Muscle layer of duodenum (tissue), 2 donors: Measurements from ENCODE around the gene RBM43.
"Not testable (repeated sequence)": the region's sequence is repeated elsewhere in the genome, so short reads cannot be mapped to it uniquely, and the experiment has no call there.

Experiments
- H3K27ac ChIP-seq: one replicate; pipeline ENCODE4 v1.7.0; 2013; ENCODE audit warnings: mild to moderate bottlenecking, low read length
- H3K27me3 ChIP-seq: one replicate; pipeline ENCODE4 v1.7.0; 2013; ENCODE audit warnings: low read depth, mild to moderate bottlenecking, control low read depth, low read length
- H3K36me3 ChIP-seq, 2 donors: one replicate each; pipeline ENCODE4 v1.7.0; 2013; ENCODE audit warnings: low read length in 2 of 2, control low read depth in 1 of 2, mild to moderate bottlenecking in 1 of 2; ENCODE audit not compliant: insufficient read depth in 2 of 2, control insufficient read depth in 1 of 2
- H3K4me1 ChIP-seq, 2 donors: one replicate each; pipeline ENCODE4 v1.7.0; 2013; ENCODE audit warnings: low read length in 2 of 2, mild to moderate bottlenecking in 2 of 2, control low read depth in 1 of 2, moderate library complexity in 1 of 2; ENCODE audit not compliant: insufficient read depth in 2 of 2, control insufficient read depth in 1 of 2
- H3K4me3 ChIP-seq, 2 donors: one replicate each; pipeline ENCODE4 v1.7.0; 2013; ENCODE audit warnings: low read length in 2 of 2, low read depth in 1 of 2, mild to moderate bottlenecking in 1 of 2
- H3K9me3 ChIP-seq, 2 donors: one replicate each; pipeline ENCODE4 v1.7.0; 2013; ENCODE audit warnings: low read length in 2 of 2, control low read depth in 1 of 2, mild to moderate bottlenecking in 1 of 2; ENCODE audit not compliant: control insufficient read depth in 1 of 2
- donor health status: healthy.

Gene RBM43

DNA sequence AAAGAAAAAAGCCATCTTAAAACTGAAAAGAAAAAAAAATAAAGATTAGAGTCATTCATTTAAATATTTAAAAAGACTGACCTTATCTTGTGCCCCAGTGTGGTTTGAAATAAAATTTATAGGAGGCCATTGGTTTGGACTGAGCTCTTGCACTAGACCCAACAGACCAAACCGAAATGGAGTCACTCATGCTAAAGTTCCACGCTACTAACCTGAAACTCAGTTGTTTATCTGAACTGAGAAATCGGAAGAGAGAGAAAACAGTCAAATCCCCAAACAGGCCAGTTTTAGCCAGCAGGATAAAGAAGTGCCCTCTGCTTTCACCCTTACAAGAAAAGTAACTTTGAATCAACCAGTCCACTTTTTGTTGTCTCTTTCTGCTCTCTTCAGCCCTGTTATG lies 18.2 kb downstream of the RBM43 start:
- Histone ChIP-seq H3K4me1 (no peaks in the 10 kb centered on the region), H3K36me3 (peaks cover 0 to 6% of the 10 kb centered on the region in 2 donors), H3K9me3 (peaks cover 0 to 13% of the 10 kb centered on the region in 2 donors), H3K27me3 (no peaks in the 10 kb centered on the region), H3K4me3 (no peak overlapping the region), H3K27ac (no peak overlapping the region)

DNA sequence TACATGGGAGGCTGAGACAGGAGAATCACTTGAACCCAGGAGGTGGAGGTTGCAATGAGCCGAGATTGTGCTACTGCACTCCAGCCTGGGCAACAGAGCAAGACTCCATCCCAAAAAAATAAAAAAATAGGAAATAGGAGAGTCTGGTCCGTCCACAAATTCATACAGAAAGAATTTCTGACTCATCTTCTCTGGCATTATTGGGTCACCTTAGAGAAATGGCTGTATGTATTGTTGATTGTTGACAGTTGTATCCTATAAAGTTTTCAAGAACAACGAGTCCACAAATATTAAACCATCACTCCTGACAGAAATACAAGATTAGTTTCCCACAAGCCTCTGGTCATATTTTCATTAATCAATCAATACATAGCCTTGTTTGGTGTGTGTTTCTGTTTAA lies 20.4 kb downstream of the RBM43 start:
- Histone ChIP-seq H3K27me3 (no peaks in the 10 kb centered on the region), H3K9me3 (peaks cover 0 to under 1% of the 10 kb centered on the region in 2 donors), H3K4me1 (no peaks in the 10 kb centered on the region), H3K36me3 (no peaks in the 10 kb centered on the region), H3K4me3 (no peak overlapping the region), H3K27ac (no peak overlapping the region)

DNA sequence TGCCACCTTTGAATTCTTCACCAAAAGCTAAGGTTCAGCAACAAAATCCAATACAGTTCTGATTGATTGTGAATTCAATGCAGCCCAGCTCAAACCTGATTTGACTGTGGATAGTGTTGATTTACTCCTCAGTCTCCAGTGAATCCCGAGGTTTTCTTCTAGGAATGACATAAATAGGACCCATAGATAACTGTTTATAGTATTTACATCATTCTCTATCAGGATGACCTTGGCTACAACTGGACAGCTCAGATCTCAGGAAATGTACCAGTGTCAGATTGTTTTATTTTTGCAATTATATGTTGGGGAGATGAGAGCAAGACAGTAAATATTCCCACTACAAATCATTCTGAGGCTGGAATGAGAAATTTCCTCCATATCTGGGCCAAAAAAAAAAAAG lies 21.2 kb downstream of the RBM43 start:
- H3K4me1 ChIP-seq = no peaks in the 10 kb centered on the region
- H3K27ac ChIP-seq = no peak overlapping the region
- H3K36me3 ChIP-seq = no peaks in the 10 kb centered on the region
- no peaks in the 10 kb centered on the region for H3K27me3 ChIP-seq
- H3K4me3 ChIP-seq = no peak overlapping the region
- H3K9me3 ChIP-seq = no peaks in the 10 kb centered on the region

DNA sequence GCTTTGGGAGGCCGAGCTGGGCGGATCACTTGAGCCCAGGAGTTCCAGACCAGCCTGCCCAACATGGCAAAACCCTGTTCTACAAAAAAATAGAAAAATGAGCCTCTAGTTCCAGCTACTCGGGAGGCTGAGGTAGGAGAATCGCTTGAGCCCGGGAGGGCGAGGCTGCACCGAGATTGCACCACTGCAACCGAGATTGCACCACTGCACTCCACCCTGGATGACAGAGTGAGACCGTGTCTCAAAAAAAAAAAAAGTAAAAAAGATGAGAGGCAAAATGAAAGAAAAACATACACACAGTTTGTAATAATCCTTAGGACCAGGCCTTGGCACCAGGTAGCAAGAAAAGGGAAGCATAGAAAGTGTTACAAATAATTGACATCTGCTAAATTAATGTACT lies 22.0 kb downstream of the RBM43 start:
- Histone ChIP-seq H3K4me3 (no peak overlapping the region), H3K9me3 (no peaks in the 10 kb centered on the region), H3K27me3 (no peaks in the 10 kb centered on the region), H3K36me3 (no peaks in the 10 kb centered on the region), H3K4me1 (no peaks in the 10 kb centered on the region), H3K27ac (no peak overlapping the region)

DNA sequence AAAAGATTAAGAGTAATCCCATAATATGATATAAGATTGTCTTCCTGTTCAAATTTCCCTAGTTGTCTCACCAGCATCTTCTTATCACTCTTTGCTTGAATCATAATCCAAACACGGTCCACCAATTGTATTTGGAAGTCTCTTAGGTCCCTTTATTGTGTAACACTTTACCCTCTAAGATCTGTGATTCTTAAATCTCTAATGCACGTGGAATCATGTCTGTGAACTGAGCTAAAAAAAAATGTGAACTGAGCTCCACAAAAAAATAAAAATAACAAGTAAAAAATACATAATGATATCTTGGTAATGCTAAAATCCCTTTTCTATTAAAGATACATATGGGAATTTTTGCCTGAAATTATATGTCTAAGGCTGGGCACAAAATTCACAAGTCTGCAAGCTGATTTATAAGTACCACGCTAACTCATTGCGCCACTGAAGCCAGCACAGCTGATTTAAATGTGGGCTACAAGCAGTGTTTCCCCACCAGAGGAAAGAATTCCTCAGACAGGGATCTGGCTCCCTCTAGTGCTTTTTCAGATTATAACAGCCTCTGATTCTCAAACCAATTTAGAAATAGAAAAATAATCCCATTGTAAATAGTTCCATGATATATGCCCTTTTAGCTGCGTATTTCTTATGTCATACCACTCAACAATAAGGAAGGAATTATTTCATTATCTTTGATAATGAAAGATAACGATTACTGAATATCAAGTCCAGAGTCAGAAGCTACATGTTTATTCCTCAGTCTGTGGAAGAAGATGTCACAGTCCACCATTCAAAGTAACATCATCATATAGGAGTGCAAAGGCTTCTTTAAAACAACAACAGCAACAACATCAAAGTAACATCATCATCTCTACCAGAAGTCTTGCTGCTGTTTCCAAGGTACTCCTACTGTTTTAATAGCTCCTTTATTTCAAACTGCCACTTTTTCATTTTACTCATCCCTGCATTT lies 22.9 kb downstream of the RBM43 start:
- H3K4me3 ChIP-seq = no peak overlapping the region
- H3K9me3 ChIP-seq = no peaks in the 10 kb centered on the region
- H3K4me1 ChIP-seq = no peaks in the 10 kb centered on the region
- no peaks in the 10 kb centered on the region for H3K27me3 ChIP-seq
- H3K36me3 ChIP-seq = no peaks in the 10 kb centered on the region
- H3K27ac ChIP-seq = no peak overlapping the region

DNA sequence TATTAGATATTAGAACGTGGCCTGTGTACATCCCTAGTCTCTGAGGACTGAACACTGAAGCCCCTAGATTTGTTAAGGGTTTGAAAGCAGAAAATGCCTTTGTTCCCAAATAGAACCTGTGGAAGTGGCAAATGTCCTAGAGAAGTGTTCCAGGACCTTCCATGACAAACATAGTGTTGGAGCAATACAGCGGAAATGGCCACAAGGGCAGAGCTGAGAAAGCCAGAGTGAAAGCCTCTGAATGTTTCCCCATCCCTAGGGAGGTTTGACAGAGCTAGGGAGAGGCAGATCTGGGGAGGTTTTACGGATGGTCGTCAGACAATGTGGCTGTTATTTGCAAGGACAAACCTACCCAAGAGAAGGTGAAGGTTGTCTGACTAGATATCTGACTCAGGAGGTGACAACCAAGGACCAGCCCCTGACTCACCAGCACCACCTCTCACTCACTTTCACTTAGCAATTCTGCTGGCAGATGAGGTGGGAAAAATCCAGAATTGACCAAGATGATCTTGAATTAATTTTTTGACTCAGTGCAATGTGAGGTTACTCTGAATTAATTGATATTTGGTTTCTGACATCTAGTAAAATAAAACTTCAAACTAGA lies 24.1 kb downstream of the RBM43 start:
- no peaks in the 10 kb centered on the region for H3K4me1 ChIP-seq
- no peak overlapping the region for H3K27ac ChIP-seq

DNA sequence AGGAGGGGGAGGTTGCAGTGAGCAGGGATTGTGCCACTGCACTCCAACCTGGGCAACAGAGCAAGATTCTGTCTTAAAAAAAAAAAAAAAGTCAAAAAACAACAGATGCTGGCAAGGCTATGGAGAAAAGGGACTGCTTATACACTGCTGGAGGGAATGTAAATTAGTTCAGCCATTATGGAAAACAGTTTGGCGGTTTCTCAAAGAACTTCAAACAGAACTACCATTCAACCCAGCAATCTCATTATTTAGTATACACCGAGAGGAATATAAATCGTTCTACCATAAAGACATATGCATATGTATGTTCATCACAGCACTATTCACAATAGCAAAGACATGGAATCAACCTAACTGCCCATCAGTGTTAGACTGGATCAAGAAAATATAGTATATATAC lies 27.9 kb downstream of the RBM43 start:
- H3K4me3 ChIP-seq, H3K36me3 ChIP-seq, H3K4me1 ChIP-seq, H3K27me3 ChIP-seq, H3K27ac ChIP-seq, H3K9me3 ChIP-seq: not testable (repeated sequence)

More for the DNA sequence above, 24.1 kb downstream of the RBM43 start:
- no peaks in the 10 kb centered on the region for H3K36me3 ChIP-seq
- no peaks in the 10 kb centered on the region for H3K9me3 ChIP-seq
- no peaks in the 10 kb centered on the region for H3K27me3 ChIP-seq
- no peak overlapping the region for H3K4me3 ChIP-seq

DNA sequence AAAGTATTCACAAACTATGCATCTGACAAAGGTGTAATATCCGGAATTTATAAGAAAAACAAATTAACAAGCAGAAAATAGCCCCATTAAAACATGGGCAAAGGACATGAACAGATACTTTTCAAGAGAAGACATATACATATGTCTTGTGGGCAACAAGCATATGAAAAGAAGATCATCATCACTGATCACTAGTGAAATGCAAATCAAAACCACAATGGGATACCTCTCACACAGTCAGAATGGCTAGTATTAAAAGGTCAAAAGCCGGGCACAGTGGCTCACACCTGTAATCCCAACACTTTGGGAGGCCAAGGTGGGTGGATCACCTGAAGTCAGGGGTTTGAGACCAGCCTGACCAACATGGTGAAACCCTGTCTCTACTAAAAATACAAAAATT lies 28.4 kb downstream of the RBM43 start:
- H3K9me3 ChIP-seq, H3K27ac ChIP-seq, H3K4me3 ChIP-seq, H3K4me1 ChIP-seq, H3K27me3 ChIP-seq, H3K36me3 ChIP-seq: not testable (repeated sequence)

DNA sequence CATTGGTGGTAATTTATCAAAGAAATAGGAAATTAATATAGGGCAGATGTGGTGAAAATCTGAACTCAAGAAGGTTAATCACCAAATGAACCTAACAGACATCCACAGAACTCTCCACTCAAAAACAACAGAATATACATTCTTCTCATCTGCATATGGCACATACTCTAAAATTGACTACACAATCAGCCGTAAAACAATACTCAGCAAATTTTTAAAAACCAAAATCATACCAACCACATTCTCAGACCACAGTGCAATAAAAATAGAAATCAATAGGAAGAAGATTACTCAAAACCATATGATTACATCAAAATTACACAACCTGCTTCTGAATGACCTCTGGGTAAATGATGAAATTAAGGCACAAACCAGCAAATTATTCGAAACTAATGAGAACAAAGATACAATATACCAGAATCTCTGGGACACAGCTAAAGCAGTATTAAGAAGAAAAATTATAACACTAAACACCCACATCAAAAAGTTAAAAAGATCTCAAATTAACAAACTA lies 31.0 kb downstream of the RBM43 start:
- Histone ChIP-seq H3K9me3 (no peaks in the 10 kb centered on the region), H3K27ac (no peak overlapping the region), H3K27me3 (no peaks in the 10 kb centered on the region), H3K4me1 (no peaks in the 10 kb centered on the region), H3K4me3 (no peak overlapping the region), H3K36me3 (no peaks in the 10 kb centered on the region)

DNA sequence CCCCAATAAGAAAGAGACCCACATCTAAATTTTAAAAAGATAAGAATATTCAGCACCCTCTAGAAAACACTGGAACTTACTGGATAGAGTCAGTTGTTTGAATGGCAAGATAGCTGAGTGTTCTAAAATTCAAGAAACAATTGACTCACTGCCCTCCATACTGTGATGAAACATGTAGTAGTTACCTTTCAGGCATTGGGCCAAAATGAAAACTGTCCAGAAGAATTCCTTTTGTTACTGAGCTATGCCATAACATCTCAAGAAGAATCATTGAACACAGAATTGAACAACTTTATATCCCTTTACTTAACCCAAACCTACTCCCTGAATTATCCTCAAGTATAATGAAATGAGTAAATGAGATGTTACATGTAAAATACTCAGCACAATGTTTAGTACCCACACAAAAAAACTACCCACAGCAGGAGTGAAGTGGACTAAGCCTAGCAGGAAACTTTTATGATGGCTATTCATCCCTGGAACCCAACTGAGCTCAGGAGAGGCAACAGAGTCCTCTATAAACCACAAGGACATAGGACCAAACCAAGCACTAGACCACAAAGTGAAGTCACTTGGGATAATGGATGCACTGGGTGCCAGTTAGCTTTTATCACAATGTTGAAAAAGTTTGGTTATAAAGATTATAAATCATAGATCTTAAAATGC lies 32.7 kb downstream of the RBM43 start:
- Histone ChIP-seq H3K36me3 (no peaks in the 10 kb centered on the region), H3K9me3 (no peaks in the 10 kb centered on the region), H3K4me1 (no peaks in the 10 kb centered on the region), H3K4me3 (no peak overlapping the region), H3K27me3 (no peaks in the 10 kb centered on the region), H3K27ac (no peak overlapping the region)

DNA sequence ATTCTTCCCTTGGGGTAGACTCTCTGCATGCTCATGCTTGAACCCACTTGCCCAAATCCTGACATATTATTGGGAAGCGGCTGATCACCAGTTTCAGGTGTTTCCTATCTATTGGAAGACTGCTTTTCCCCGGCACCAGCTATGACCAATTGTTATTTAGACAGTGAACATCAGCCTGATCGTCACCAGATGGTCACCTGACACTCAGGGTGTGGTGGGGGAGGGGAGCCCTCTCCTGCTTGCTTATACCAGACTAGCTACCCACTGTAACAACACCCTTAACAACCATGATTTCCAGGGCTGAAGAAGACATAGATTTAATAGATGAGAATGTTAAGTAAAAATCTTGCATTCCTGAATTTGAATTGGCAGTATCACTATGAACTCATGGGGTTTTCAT lies 44.3 kb downstream of the RBM43 start:
- H3K4me1 ChIP-seq = no peaks in the 10 kb centered on the region
- no peak overlapping the region for H3K27ac ChIP-seq
- no peaks in the 10 kb centered on the region for H3K36me3 ChIP-seq
- no peak overlapping the region for H3K4me3 ChIP-seq
- no peaks in the 10 kb centered on the region for H3K9me3 ChIP-seq
- no peaks in the 10 kb centered on the region for H3K27me3 ChIP-seq
